H7 (cell line): ENCODE measurements around the gene KRT1. TPM values are rescaled to one million over a fixed set of nuclear protein-coding genes. Genes with fewer than 3 reads are reported as not detected.

Experiments
- DNase-seq: peaks from one replicate; pipeline ENCODE4 v3.0.0; 2012
- H3K27me3 ChIP-seq: 2 replicates; pipeline ENCODE4 v1.6.0; 2011; ENCODE audit warnings: mild to moderate bottlenecking, low read length; ENCODE audit not compliant: control insufficient read depth, insufficient read depth
- H3K36me3 ChIP-seq: replicated peaks from 2 replicates; pipeline ENCODE4 v1.5.1; 2011; ENCODE audit warnings: low read length; ENCODE audit not compliant: control insufficient read depth, insufficient read depth
- H3K4me3 ChIP-seq: 2 replicates; pipeline ENCODE4 v1.5.1; 2011; ENCODE audit warnings: low read depth, mild to moderate bottlenecking, control low read depth, low read length, moderate library complexity; ENCODE audit not compliant: insufficient read depth
- total RNA-seq: library from RNA; depleted of rRNA; stranded (reverse); fragments of >200 nt; shearing (Covaris generic); gene quantifications from 2 replicates; pipeline ENCODE4 v1.2.3, GENCODE V29; 2014

The KRT1 gene
- total RNA-seq, 1 experiment from 2014 or later, result not detected

DNA sequence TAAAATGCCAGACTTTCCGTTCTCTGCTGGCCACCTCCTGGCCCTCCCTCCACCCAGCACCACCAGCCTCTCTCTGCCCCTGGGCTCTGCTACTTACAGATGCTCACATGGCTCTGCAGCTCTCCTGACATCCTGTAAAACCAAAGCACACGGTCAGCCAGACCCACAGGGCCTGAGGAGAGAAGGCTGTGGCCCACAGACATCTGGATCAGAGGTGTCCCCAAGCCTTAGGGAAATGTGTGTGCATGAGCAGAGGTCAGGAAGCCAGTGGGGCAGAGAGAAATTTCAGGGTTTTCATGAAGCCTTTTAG is 11.6 kb upstream of the KRT1 start:
- H3K27me3 ChIP-seq, result peaks cover 32% of the 10 kb centered on the region

DNA sequence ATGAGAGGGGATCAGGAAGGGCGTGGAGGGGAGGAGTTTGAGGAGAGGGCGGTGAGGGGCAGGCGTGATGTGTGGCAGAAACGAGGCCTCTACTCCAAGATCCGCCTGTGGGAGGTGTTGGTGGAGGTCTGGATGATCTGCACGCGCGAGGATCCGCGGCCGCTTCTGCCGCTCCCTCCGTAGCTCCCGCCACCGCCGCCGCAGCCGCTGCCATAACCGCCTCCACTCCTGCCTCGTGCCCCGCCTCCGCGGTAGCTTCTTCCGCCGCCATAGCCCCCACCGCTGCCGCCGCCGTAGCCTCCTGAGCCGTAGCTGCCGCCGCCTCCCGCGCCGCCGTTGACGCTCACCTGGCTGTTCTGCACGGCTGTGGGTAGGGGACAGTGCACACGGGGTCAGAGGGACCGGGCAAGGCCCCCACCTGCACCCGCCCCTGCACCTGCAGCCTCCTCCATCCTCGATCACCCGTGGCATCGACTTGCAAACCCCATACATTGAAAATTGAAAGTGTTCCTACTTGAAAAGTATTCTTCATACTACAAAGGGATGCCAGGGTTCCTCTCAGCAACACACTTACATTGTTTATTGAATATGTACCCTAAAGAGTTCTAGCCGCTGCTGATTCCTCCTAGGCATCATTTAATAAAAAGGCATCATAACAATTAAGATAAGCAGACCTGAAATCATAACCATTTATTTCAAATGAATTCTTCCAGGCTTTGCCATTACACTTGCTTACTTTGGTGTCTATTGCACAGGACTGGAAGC is 11.1 kb upstream of the KRT1 start:
- DNase-seq, result peak; percentile 86
- H3K27me3 ChIP-seq, result peaks cover 32% of the 10 kb centered on the region
- peak overlapping the region; percentile 49 for H3K4me3 ChIP-seq
- no peaks in the 10 kb centered on the region for H3K36me3 ChIP-seq

More for the DNA sequence above, 11.6 kb upstream of the KRT1 start:
- DNase-seq, result no peak
- no peaks in the 10 kb centered on the region for H3K36me3 ChIP-seq
- no peak overlapping the region for H3K4me3 ChIP-seq

DNA sequence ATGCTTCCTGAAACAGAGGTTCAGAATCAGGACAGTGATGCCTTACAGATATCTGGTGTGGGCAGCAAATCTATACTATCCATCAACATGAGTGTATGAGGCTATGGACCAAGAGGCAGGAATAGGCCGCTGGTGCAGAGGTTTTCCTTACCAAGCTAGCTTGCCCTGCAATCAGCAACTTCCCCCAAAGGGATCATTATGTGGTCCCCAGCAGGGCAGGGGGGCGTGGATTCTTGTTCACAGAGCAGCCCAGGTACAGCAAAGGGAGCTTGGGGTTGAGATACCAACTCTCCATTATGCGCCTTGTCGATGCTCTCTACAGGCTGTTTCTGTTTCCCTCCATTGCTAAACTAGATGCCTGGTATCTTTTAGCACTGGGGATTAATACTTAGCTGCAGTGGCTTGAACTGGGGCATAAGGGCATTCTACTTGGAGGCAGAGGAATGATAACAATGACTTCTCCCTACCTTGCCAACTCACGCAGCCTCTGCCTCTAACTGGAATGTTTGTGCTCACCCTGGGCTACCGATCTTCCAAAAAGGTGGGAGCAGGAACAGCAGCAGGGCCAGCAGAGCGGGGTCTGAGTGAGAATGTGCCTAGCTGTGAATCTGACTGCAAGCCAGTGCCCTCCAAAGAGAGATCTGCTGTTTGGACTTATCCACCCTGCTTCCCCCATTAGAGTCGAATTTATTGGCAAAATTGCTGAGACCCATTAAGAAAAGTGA is 10.3 kb upstream of the KRT1 start:
- peaks cover 32% of the 10 kb centered on the region for H3K27me3 ChIP-seq
- no peaks in the 10 kb centered on the region for H3K36me3 ChIP-seq
- peak; percentile 66 for DNase-seq
- peak overlapping the region; percentile 49 for H3K4me3 ChIP-seq

DNA sequence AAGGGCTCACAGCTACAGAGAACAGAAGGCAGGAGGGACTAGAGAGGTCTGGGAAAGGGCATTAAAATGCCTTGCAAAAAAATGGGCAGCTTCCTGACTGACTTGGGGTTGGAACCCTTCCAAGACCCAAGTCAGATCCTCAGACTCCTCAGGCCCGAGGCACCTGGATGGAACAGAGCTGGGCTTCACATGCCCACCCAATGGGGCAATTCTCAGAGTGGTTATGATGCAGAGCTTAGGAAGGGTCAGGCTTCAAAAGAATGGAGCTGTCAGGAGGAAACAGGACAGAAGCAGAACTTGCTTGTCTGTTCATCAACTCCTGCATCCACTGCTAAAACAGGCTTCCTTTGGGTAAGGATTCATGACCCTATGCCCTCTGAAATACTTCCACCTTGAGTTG is 9.7 kb upstream of the KRT1 start:
- Histone ChIP-seq H3K36me3 (no peaks in the 10 kb centered on the region), H3K27me3 (peaks cover 32% of the 10 kb centered on the region), H3K4me3 (no peak overlapping the region)
- no peak for DNase-seq

DNA sequence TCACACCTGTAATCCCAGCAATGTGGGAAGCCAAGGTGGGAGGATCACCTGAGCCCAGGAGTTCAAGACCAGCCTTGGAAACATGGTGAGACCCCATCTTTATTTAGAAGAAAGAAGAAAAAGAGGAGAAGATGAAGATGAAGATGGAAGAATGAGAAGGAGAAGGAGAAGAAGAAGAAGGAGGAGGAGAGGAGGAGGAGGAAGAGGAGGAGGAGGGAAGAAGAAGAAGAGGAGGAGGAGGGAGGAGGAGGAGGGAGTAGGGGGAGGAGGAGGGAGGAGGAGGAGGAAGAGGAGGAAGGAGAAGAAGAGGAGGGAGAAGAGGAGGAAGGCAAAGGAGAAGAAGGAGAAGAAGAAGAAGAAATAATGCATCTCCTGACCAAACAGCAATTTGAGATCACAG is 9.0 kb upstream of the KRT1 start:
- peaks cover 32% of the 10 kb centered on the region for H3K27me3 ChIP-seq
- no peak for DNase-seq
- no peaks in the 10 kb centered on the region for H3K36me3 ChIP-seq
- H3K4me3 ChIP-seq, result no peak overlapping the region

DNA sequence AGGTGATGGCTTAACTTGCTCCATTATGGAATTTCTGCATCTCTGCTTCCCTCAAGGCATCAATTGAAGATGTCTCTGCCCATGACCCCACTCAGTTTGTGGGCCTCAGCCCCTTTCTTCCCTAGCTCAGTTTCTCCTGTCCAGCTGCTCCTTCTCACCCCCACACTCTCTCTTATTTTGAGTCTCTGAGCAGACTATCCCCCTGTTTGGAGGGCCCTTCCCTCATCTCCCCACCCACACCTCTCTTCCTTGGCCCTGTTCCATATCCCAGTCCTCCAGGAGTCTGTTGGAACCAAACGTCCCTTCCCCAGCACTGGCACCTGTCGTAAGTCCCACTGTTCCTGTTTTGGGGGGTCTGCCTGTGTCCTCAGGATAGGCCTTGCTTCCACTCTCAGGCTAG is 8.3 kb upstream of the KRT1 start:
- no peak for DNase-seq
- no peak overlapping the region for H3K4me3 ChIP-seq
- no peaks in the 10 kb centered on the region for H3K36me3 ChIP-seq
- peaks cover 32% of the 10 kb centered on the region for H3K27me3 ChIP-seq

DNA sequence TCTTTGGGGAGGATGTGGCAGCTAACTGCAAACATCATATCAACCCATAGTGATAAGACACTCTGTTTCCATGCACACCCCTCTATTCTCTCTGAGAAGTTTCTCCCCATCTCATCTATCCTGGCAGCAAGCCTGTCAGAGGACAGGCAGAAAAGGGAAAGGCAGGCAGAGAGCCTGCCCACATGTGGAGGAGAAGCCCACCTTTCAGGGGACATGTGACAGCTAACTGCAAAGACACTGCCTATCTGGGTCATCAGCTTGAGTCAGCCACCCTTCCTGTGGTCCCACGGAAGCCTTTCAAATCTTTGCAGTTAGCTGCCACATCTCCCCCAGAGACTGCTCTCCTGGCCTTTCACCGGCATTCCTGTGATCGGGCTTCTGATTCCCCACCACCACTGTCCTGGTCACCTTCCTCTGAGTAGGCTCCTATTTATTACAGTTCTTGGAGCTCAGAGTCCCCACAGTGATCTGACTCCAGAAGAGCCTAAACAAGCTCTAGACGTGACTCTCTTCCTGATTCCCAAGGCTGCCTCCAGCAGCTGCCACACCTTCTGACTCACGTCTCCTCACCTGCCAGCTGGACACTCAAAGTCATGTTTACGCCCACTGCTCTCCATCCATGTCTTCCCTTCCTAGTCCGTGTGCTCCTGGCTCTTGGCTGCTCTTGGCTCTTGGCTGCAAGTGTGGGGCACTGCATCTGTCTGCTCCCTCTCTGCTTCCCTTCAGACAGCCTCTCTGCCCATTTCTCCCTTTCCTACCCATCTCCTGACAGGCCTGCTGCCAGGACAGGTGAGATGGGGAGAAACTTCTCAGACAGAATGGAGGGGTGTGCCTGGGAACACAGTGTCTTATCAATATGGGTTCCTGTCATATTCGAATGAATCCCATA is 7.5 kb upstream of the KRT1 start:
- DNase-seq, result no peak
- H3K27me3 ChIP-seq, result peaks cover 29% of the 10 kb centered on the region
- no peak overlapping the region for H3K4me3 ChIP-seq
- no peaks in the 10 kb centered on the region for H3K36me3 ChIP-seq

DNA sequence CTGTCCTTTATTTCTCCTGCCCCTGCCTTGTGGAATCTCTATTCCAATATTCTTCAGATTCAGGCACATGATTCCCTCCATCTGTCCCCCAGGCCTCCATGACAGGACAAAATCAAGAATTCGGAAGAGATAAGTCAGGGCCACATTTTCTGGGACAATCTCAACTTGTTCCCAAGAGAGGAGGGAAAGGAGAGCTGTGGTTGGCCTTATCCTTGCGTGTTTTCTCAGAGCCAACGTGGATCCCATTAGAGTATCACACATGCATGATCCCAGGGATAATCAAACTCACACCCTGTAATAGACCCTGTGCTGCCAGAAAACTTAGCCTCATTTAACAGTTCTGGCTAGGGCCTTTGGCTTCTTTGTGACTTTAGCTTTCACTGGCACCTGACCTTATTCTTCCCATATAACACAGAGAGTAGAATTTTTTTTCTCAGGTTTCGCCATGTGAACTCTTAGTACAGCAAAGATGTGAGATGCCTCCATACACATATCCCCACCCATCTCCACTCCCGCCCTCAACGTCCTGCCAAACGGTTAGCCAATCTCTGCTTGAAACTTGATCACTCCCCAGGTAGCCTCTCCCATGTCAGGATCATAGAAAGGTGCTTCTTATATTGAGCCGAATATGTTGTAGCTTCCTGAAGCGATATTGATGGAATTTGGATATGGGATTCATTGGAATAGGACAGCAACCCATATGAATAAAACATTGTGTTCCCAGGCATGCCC is 6.7 kb upstream of the KRT1 start:
- DNase-seq, result no peak
- Histone ChIP-seq H3K4me3 (no peak overlapping the region), H3K36me3 (no peaks in the 10 kb centered on the region), H3K27me3 (peaks cover 26% of the 10 kb centered on the region)

DNA sequence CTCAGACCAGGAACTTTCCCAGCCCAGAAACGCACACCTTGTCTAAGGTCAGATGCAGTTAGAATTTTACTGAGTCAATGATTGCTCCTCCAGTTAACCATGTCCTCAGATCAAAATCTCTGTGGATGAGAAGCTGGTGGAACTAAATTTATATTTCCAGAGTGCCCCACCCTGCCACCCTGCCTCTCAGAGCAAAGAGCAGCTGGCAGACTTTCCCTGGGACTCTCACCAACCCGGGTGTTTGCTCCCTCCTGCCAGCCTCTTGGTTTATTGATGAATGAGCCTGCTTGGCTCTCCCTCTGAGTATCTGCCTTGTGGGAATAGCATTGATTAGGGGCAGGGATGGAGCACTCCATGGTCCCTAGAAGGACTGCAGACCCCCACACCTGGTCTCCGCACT is 5.9 kb upstream of the KRT1 start:
- DNase-seq, result no peak
- Histone ChIP-seq H3K36me3 (no peaks in the 10 kb centered on the region), H3K27me3 (peaks cover 18% of the 10 kb centered on the region), H3K4me3 (no peak overlapping the region)

DNA sequence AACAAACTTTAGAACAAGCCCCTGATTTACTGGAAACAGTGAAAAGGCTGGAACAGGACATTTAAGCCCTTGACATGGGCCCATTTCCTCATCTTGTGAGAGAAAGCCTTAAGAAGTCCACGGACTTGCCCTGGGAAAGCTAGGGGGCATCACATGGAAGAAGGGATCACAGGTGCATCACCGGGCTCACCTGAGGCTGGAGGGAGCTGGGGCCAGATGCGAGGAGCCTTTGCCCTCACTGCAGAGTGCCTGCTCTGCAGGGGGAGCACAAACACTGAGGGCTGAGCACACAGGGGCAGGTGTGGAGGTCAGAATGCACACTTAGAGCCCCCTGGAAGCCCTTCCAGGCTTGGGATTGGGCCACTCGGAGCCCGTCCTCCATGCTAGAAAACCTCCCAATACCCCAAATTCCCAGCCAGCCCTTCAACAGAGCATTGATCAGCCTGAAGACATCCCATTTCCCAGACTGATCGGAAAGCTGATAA is 5.2 kb upstream of the KRT1 start:
- no peaks in the 10 kb centered on the region for H3K36me3 ChIP-seq
- H3K27me3 ChIP-seq, result peaks cover 11% of the 10 kb centered on the region
- no peak for DNase-seq
- H3K4me3 ChIP-seq, result no peak overlapping the region

DNA sequence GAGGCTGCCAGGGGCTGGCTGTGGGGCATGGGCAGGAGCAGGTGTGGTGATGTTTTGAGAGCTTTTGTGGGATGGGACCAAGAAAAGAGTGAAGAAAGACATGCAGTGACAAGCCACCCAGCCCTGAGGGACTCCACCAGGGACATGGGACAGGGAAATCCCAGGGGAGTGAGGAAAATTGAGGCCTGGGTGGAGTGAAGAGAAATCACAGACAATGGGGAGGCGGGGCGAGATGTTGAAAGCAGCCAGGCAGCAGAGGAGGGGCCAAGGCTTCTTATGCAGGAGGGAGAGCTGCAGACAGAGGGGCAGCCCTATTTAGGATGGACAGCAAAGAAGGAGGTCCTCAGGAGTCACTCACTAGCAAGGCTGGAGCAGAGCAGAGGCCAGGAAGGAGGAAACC is 4.2 kb upstream of the KRT1 start:
- Histone ChIP-seq H3K4me3 (no peak overlapping the region), H3K27me3 (peaks cover 2% of the 10 kb centered on the region; the same call in 1 of the 2 replicates), H3K36me3 (no peaks in the 10 kb centered on the region)
- no peak for DNase-seq

DNA sequence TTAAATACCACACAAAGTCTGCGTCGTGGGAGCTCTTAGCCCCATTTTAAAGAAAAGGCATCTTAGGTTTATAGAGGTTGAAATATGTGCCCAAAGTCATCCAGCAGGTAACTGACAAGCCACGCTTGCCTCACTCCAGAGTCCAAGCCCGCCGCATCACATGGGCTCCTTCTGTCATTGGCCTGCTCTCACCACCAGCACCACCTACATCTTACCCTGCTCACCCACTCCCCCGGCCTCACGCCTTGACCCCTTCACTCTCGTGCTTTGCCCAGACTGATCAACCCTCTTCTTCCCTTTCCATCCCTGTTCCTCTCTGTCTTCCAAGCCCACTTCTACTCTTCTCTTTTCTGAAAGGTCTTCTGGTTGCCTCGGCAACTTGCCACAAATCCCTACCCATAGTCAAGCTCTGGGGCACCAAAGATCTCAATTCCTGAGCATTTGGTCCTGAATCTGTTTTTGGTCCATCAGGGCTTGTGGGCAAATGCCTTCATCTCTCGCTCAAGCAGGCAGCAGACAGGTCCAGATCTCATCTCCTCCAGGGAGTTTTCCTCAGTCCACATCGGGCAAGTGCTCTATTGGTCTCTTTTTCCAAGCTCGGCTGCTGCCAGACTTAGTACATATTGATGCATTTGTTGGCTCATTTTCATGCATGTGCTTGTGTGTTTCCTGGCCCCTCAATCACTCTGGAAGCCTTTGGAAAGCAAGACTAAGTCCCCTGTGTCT is 3.5 kb upstream of the KRT1 start:
- Histone ChIP-seq H3K36me3 (no peaks in the 10 kb centered on the region), H3K4me3 (no peak overlapping the region), H3K27me3 (peaks cover 2% of the 10 kb centered on the region; the same call in 1 of the 2 replicates)
- no peak for DNase-seq

DNA sequence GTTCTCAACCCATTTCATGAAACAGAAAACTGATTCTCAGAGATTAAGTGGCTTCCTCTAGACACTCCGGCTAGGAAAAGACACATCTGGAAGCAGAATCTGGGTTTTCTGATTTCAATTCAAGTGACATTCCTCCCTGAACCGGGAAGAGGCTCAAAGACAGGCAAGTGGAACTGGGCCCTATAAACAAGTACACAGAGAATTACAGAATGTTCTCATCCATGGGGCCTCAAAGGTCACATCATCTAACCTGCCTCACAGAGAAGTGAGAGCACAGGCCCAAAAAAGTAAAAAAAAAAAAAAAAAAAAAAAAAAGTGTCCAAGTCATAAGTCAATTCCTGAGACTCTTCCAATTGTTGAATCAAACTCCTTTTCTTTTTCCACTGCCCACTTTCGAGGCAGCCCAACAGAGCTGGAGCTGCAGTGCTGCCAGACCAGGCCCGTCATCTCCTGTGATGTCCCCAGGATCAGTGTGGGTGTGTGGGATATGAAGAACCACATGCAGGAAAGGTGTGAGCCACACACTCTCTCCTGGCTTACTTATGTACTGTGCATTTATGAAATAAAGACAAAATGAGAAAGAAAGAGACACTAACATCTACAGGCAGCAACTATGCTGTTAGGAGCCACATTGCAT is 2.8 kb upstream of the KRT1 start:
- Histone ChIP-seq H3K27me3 (peaks cover 2% of the 10 kb centered on the region; the same call in 1 of the 2 replicates), H3K36me3 (no peaks in the 10 kb centered on the region), H3K4me3 (no peak overlapping the region)
- no peak for DNase-seq
